Hepatocyte (in vitro differentiated cells): ENCODE data around the gene TREML1. TPM values are rescaled to one million over a fixed set of nuclear protein-coding genes. Genes with fewer than 3 reads are reported as not detected.

Experiments used
- DNase-seq: peaks from one replicate; pipeline ENCODE4 v3.0.0-alpha.2; 2016; ENCODE audit warnings: low spot score
- H2AFZ ChIP-seq: fragments of 200-600 bp; sonication (generic); 2 replicates; pipeline ENCODE4 v1.6.0; 2016; ENCODE audit warnings: antibody characterized with exemption, mild to moderate bottlenecking
- H3K27ac ChIP-seq: fragments of 200-600 bp; sonication (generic); 2 replicates; pipeline ENCODE4 v1.5.1; 2016; ENCODE audit warnings: mild to moderate bottlenecking
- H3K27me3 ChIP-seq: fragments of 200-600 bp; sonication (generic); 2 replicates; pipeline ENCODE4 v1.6.1; 2016
- H3K36me3 ChIP-seq: fragments of 200-600 bp; sonication (generic); replicated peaks from 2 replicates; pipeline ENCODE4 v1.5.1; 2016; ENCODE audit warnings: low read depth; ENCODE audit not compliant: insufficient read depth
- H3K4me1 ChIP-seq: fragments of 200-600 bp; sonication (generic); 2 replicates; pipeline ENCODE4 v1.5.1; 2016; ENCODE audit warnings: mild to moderate bottlenecking, moderate library complexity; ENCODE audit not compliant: insufficient read depth
- H3K4me2 ChIP-seq: fragments of 200-600 bp; sonication (generic); 2 replicates; pipeline ENCODE4 v1.6.0; 2016
- H3K4me3 ChIP-seq: fragments of 200-600 bp; sonication (generic); 2 replicates; pipeline ENCODE4 v1.5.1; 2016; ENCODE audit warnings: mild to moderate bottlenecking
- H3K79me2 ChIP-seq: fragments of 200-600 bp; sonication (generic); 2 replicates; pipeline ENCODE4 v1.6.0; 2017; ENCODE audit warnings: mild to moderate bottlenecking
- H3K9me2 ChIP-seq: fragments of 200-600 bp; sonication (generic); replicated peaks from 2 replicates; pipeline ENCODE4 v1.6.0; 2017; ENCODE audit warnings: mild to moderate bottlenecking; ENCODE audit not compliant: insufficient read depth
- H3K9me3 ChIP-seq: fragments of 200-600 bp; sonication (generic); 2 replicates; pipeline ENCODE4 v1.5.1; 2016; ENCODE audit warnings: low read depth, mild to moderate bottlenecking
- H4K20me1 ChIP-seq: fragments of 200-600 bp; sonication (generic); 2 replicates; pipeline ENCODE4 v1.6.0; 2016; ENCODE audit warnings: mild to moderate bottlenecking; ENCODE audit not compliant: insufficient read depth, poor library complexity, severe bottlenecking
- CTCF ChIP-seq: fragments of 200-600 bp; sonication (generic); IDR thresholded peaks from 2 replicates; pipeline ENCODE4 v1.5.1; 2016; ENCODE audit warnings: antibody characterized with exemption, mild to moderate bottlenecking; ENCODE audit not compliant: poor library complexity
- EZH2 ChIP-seq: fragments of 200-600 bp; sonication (generic); IDR thresholded peaks from 2 replicates; pipeline ENCODE4 v1.6.1; 2016; ENCODE audit warnings: antibody characterized with exemption, mild to moderate bottlenecking, borderline replicate concordance
- EZH2phosphoT487 ChIP-seq: fragments of 200-600 bp; sonication (generic); IDR thresholded peaks from one replicate; pipeline ENCODE4 v1.6.1; 2018; ENCODE audit warnings: antibody characterized with exemption, mild to moderate bottlenecking, low read depth, moderate library complexity; ENCODE audit not compliant: unreplicated experiment, severe bottlenecking
- WGBS: methylation state at CpG from one replicate; pipeline ENCODE4 v1.1.6; 2016; ENCODE audit warnings: low lambda C conversion rate; ENCODE audit errors: missing lambda C conversion rate; 5-methylcytosine and 5-hydroxymethylcytosine counted together
- polyA plus RNA-seq: library from polyadenylated mRNA; unstranded; fragments of >200 nt; fragmentation: Nextera tagmentation; extraction: Ambion mirVana; gene quantifications from 2 replicates; pipeline ENCODE4 v1.2.1, GENCODE V29; 2016
- total RNA-seq: library from RNA; depleted of rRNA; stranded (reverse); fragments of >200 nt; gene quantifications from 2 replicates; pipeline ENCODE4 v1.2.3, GENCODE V29; 2014

TREML1 gene
- total RNA-seq = not detected in 2 replicates
- not detected in 2 replicates for polyA plus RNA-seq

DNA sequence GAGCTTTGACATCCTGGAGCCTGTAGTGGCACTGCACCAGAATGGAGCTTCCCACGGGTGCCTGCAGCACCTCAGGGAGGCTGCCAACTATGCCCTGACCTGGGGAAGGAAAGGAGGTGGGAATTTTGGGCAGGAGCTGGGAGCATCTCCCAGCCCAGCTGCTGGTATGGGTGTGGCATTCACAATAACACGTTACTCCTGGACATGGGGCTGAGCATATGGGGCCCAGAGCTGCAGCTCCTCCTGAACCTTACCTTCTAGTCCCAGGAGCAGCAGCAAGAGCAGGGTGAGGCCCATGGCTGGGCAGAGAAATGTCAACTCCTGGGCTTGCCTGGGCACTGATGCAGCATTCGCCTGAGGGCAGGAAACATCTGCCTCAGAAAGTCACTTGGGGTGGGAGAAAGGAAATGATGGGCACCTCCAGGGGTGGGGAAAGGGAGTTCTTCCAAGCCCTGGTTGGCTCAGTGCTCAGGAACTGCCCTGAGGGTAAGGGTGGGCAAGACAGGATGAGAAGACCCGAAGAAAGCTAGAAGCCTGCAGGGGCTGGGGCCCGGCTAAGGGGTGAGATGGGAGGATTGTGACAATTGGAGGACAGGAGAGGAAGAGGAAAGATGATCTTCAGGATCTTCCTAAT is at the start of gene TREML1:
TREML1 (minus strand) TSS at position 356 of the 634 bp plus-strand sequence; CDS start at position 297, 59 bp downstream.
- Histone ChIP-seq H3K27me3 (no peaks in the 10 kb centered on the region), H3K4me1 (peaks cover 9% of the 10 kb centered on the region), H3K9me3 (no peaks in the 10 kb centered on the region), H3K4me3 (no peak within 1 kb of the TSS), H3K4me2 (peak within 1 kb of the TSS; percentile 48), H3K36me3 (no peaks in the 10 kb centered on the region), H3K79me2 (no peaks in the 10 kb centered on the region), H3K27ac (no peak within 1 kb of the TSS), H2AFZ (no peak within 1 kb of the TSS), H3K9me2 (no peaks in the 10 kb centered on the region), H4K20me1 (no peaks in the 10 kb centered on the region)
- 87% methylated on average over 5 of the region's 5 CpGs for WGBS
- DNase-seq = no peak
- no peak for TF ChIP-seq EZH2phosphoT487
- no peak for TF ChIP-seq EZH2
- no peak for TF ChIP-seq CTCF

- Histone ChIP-seq H3K27ac (no peak overlapping the region), H3K36me3 (no peaks in the 10 kb centered on the region), H3K4me2 (no peak overlapping the region), H2AFZ (no peak overlapping the region), H3K79me2 (no peaks in the 10 kb centered on the region), H3K4me3 (no peak overlapping the region), H3K4me1 (peaks cover 6% of the 10 kb centered on the region), H4K20me1 (no peaks in the 10 kb centered on the region), H3K27me3 (peaks cover 11% of the 10 kb centered on the region), H3K9me2 (no peaks in the 10 kb centered on the region), H3K9me3 (no peaks in the 10 kb centered on the region)
- DNase-seq = no peak
- 83% methylated on average over 8 of the region's 8 CpGs for WGBS
- TF ChIP-seq EZH2phosphoT487 (no peak), CTCF (no peak), EZH2 (no peak)
These were observed 47.6 kb upstream of the TREML1 start for GRCh38 chr6:41201764-41202173.

DNA sequence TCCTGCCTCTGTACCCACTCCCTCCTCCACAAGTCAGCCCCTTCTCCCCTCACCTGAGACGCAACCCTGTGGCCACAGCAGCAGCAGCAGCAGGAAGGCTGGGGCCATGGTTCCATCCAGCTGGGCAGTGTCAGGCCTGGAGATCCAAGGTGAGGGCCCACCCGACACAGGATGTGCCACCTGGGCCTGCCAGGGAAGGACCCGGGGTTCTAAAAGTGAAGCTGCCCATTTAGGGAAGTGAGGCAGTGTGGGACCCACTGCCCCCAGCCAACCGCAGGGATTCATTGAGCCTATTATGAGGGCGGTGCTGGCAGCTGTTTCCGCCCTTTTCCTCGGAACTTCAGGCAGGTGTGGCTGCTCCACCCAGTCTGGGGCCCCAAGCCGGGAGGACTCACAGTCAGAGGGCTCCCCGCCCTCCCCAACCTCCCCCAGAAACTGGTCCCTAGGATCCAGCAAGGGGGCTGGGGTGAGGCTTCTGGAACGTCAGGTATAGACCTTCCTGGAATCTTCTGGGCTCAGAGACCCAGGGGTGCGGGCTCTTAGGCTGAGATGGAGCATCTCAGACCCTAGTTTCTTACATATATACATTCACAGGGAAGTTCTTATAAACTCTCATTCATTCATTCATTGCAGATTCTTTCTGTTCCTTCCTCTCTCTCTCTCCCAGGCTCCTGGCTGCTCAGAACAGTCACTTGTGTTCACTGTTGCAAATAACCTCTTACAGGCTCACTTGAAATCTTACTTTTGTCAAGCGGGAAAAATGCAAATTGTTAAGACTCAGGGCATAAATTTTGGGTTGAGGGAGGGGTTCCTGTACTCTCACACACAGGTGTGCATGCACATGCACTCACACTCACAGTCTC is 47.0 kb upstream of the TREML1 start, which contains the start of gene TREML2:
TREML2 (minus strand) TSS at position 249 of the 863 bp plus-strand sequence; CDS start at position 108, 141 bp downstream.
- peak within 1 kb of the TSS; percentile 65 for H3K27ac ChIP-seq
- H3K4me3 ChIP-seq = no peak within 1 kb of the TSS
- H4K20me1 ChIP-seq = no peaks in the 10 kb centered on the region
- TF ChIP-seq CTCF (no peak), EZH2 (no peak), EZH2phosphoT487 (no peak)
- WGBS = 76% methylated on average over 11 of the region's 12 CpGs
- peaks cover 18% of the 10 kb centered on the region for H3K27me3 ChIP-seq
- no peaks in the 10 kb centered on the region for H3K79me2 ChIP-seq
- DNase-seq = no peak
- H3K9me2 ChIP-seq = no peaks in the 10 kb centered on the region
- H3K4me2 ChIP-seq = no peak within 1 kb of the TSS
- H3K9me3 ChIP-seq = no peaks in the 10 kb centered on the region
- no peaks in the 10 kb centered on the region for H3K36me3 ChIP-seq
- H3K4me1 ChIP-seq = peaks cover 6% of the 10 kb centered on the region
- H2AFZ ChIP-seq = no peak within 1 kb of the TSS
